HG02763 (cell line): ENCODE data around the gene POU2AF2.
"Not testable (repeated sequence)": the region's sequence is repeated elsewhere in the genome, so short reads cannot be mapped to it uniquely, and the experiment has no call there.

Experiments used
- ATAC-seq: cut with Tn5 transposase; IDR thresholded peaks from one replicate; pipeline ENCODE4 v1.9.1; 2021; ENCODE audit warnings: mild to moderate bottlenecking, moderate library complexity; ENCODE audit not compliant: unreplicated experiment

POU2AF2 gene

DNA sequence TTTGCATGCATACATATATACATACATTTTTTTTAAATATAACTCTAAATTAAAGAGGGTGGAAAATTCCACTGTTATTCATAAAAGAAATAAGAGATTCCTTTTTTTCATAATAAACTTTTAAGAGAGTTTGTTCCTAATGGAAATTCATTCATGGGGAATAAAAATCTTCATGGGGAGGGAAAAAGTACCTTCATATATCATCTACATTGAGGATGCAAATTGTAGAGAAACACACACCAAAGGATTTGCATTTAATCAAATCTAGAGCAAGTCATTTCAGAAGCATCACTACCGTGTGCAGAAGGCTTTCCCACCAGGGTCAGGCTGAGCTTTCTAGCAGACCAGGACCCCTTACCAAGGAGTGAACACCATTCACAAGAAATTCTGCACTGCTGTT is at the start of gene POU2AF2:
Gene POU2AF2 (plus strand): TSS at position 301 of the 400 bp plus-strand sequence. CDS start 129 bp downstream, outside the sequence.
- ATAC-seq: no peak

- ATAC-seq: no peak
These were observed 45.5 kb upstream of the POU2AF2 start for GRCh38 chr11:111200010-111200534.

DNA sequence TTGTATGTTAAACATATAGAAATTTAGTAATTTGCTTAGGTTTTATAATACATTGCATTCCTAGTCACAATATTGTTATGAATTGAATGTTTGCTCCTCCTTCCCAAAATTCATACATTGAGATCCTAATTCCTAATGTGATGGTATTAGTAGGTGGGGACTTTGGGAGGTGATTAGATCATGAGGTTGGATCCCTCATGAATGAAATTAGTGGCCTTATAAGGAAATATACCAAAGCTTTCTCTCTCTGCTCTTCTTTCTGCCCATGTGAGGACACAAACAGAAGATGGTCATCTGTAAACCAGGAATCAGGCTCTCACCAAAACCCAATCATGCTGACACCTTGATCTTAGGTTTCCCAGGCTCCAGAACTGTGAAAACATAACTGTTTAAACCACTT is 41.3 kb upstream of the POU2AF2 start:
- ATAC-seq: no peak

DNA sequence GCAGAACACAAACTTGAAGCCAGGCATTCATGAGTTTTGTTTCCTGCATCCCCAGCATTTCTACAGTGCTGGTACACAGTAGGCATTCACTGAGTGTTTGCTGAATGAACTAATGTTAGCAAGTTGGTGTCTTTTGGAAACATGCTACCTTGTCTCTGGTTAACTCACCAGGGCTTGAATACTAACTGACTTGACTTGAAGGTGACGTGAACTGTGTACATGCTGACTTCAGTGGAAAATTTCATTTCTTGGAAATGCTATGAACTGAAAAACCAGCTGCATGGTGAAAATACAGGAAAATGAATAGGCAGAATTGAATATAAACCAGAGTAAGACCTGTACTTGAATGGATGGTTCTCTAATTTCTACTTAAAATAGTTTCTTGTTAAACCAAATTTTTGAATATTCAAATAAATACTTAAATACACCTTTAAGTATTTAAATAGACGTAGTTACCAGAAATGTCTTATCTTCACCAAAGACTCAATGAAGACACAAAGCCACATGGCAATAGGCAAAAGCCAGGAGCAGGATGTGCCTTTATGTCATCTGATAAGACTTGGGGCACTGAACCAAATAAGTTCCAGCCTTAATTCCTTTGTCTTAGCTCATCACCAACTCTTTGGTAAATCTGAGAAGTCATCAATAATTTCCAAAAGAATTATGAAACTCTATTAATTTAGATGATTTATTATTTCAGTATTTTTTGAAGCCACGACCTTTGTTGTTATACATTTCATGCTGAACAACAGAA is 39.7 kb upstream of the POU2AF2 start:
- ATAC-seq: no peak

GRCh38 chr11:111206472-111206871 is 39.1 kb upstream of the POU2AF2 start:
- ATAC-seq: no peak

DNA sequence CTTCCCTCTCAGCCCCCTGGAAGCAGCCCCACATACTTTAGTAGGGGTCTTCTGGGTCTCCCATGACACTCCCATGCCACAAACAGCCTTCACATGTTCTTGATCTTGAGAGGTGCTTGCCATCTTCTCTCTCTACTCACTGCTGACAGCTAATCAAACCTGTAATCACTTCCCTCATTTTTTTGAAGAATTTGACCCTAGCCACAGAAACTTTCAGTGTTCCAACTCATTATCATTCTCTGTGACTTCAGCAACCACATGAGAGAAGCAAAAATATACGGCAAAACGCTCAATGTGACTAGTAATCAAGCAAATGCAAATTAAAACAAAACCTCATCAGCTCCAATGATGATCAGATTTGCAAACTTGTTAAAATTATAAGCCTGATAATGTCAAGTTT is 38.3 kb upstream of the POU2AF2 start:
- ATAC-seq: no peak

DNA sequence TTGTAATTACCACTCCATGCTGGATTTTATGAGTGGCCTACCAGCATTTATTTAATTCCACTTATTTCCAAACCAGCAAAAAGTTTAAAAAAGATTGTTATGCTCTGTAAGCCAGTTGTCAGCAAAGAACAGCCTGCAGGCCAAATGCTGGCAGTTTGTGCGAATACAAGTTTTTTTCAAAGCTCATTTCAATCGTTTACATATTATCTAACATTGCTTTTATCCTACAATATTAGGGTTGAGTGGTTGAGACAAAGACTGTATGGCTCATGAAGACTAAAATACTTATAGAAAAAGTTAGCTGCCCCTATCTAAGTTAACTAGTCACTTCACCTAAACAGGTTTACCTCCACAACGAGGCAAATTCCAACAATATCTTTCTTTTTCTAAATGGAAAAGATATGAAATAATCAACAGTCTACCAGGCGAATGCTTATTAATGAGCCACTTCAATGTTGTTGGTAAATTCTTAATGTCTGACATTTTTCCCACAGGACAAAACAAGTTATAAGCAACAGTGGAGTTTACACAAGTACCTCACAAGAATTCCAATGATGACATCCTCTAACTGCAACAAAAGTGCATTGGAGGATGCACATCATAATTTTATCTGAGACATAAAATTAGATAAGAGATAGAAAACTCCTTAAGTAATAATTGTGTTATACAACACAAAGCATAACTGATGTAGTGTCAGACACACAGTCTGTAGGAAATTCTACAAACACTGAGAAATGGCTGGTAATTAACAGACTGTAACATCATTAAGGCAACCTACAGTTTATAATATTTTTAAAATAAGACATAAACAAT is 35.8 kb upstream of the POU2AF2 start:
- no peak for ATAC-seq

DNA sequence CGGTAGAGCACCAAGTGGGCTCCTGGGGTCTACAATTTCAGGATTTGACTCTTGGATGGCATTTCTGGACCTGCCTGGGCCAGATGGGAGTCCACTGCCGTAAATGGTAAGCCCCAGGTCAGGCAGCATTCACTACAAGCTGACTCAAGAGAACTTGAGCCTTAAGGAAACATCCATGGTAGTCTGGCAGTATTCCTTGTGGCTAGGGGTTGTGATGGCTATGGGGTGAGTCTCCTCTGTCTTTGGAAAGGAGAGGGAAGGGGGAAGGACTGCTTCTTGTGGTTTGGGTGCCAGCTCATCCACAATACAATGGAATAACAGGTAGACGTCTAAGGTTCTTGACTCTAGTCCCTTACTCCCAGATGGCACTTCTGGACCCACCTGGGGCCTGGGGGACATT is 32.3 kb upstream of the POU2AF2 start:
- ATAC-seq: no peak

DNA sequence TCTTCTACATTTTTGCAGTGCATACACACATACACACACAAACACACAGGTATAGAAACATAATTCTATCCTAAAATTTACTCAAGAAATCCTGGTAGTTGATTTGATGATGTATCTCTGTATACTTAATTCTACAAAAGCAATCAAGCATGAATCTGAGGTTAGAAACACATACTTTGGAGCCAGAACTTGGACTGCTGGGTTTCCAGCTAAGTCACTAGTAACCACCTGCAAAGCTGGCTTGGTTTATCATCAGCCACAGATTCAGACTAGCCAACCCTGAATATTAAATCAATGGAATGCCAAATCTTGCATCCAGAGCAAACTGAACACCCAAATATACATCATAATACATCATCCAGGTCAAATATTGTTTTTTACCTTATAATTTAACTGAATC is 24.8 kb upstream of the POU2AF2 start:
- no peak for ATAC-seq

GRCh38 chr11:111221208-111221607 is 24.3 kb upstream of the POU2AF2 start:
- no peak for ATAC-seq

DNA sequence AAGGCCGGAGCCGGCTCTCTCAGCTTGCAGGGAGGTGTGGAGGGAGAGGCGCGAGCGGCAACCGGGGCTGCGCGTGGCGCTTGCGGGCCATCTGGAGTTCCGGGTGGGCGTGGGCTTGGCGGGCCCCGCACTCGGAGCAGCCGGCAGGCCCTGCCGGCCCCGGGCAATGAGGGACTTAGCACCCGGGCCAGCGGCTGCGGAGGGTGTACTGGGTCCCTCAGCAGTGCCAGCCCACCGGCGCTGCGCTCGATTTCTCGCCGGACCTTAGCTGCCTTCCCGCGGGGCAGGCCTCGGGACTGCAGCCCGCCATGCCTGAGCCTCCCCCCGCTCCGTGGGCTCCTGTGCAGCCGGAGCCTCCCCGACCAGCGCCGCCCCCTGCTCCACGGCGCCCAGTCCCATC is 23.6 kb upstream of the POU2AF2 start:
- not testable (repeated sequence) for ATAC-seq

GRCh38 chr11:111222821-111223455 is 22.6 kb upstream of the POU2AF2 start:
- ATAC-seq: not testable (repeated sequence)

GRCh38 chr11:111225881-111226280 is 19.6 kb upstream of the POU2AF2 start:
- no peak for ATAC-seq

GRCh38 chr11:111229604-111230003 is 15.9 kb upstream of the POU2AF2 start:
- ATAC-seq: no peak

DNA sequence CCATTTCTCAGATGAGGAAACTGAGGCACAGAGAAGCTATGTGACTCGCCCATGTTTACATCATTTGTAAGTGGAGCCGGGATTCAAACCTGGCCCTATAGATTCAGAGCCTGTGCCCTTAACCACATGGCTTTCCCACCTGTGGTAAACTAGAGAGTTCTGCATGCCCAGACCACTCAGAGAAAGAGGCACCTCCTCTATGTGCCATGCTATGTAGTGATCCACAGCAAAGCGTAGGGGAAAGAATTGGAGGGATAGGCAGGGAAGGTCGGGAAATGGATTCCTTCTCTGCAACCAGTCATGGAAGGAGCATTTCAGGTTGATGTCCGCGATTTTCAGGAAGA is 15.4 kb upstream of the POU2AF2 start:
- ATAC-seq: peak; percentile 19

DNA sequence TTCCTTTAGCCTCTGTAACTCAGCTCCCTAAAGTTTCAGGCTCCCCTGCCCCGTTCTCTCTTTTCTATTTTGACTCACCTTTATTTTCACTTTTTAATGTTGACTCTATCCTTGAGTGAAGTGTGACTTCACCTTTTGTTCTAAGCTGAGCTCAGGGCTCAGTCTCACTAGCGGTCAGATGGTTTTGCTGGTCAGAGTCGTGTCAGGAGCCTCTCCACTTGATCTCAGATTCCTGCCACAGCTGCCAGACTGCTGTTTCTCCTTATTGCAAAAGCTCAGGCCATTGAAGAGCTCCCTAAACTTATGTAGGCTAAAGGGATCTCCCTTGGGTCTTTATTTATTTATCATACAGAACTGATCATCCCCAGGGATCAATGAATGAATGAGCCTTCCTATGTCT is 13.7 kb upstream of the POU2AF2 start:
- ATAC-seq: no peak

DNA sequence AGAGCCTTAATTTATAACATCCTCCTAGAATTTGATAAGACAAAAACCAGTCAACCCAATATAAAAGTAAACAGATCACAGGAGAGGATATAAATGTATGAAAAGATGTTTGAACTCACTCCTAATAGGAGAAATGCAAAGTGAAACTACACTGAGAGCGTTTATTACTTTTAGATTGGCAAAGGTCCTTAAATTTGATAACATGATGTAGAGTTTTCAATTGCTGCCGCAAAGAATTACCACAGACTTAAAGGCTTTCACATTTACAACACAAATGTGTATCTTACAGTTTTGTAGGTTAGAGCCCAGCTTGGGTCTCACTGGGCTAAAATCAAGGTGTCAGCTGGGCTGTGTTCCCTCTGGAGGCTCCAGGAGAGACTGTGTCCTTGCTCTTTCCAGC is 9.1 kb upstream of the POU2AF2 start:
- no peak for ATAC-seq

DNA sequence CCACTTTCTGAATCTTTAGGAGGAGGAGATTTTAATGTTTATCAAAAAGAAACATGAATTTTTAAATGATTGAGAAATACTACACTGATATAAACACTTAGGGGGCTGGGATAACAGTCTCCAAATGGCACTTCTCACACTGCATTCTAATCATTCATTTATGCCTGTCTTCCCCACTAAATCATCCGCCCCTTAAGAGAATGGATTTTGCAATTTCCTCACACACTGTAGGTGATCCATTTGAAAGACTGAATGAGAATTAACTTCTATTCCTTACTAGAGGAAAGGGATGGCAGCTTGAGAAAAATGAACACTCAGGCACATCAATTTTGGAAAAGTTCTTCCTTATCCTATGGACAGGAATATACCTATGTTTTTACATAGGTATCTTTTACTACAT is 7.6 kb upstream of the POU2AF2 start:
- ATAC-seq: no peak

- ATAC-seq: no peak
These were observed 1.4 kb downstream of the POU2AF2 start for GRCh38 chr11:111246956-111247355.

DNA sequence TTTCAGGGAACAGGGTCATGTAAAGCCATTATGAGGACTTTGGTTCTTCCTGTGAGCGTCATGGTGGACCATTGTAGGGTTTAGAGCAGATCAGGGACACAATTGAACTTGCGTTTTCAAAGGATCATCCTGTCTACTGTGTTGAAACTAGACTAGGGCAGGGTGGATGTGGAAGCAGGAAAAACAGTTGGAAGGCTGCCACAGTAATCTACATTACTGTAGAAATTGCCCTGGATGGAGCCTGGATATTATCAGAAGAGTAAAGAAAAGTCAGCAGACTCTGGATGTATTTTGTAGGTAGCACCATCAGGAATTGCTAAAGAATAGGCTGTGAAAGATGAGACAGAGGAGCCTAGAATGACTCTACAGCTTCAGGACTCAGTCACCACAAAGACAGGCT is 5.4 kb downstream of the POU2AF2 start:
- ATAC-seq: no peak

- ATAC-seq: no peak
These were observed 7.6 kb downstream of the POU2AF2 start for GRCh38 chr11:111253131-111253530.

- ATAC-seq: no peak
These were observed 8.1 kb downstream of the POU2AF2 start for GRCh38 chr11:111253630-111254029.
